ENCODE results near the gene MLLT6. TPM values are rescaled to one million over a fixed set of nuclear protein-coding genes. Genes with fewer than 3 reads are reported as not detected.

The MLLT6 gene
- total and polyA plus RNA-seq, 2 of the 4 experiments (the other 2 are of a cell fraction) = 7.2 to 21.2 TPM

GRCh38 chr17:38706505-38707216, 1.6 kb downstream of the MLLT6 start:
- Histone ChIP-seq H3K9me1 (ENCODE audit: insufficient read depth, low read length) (peaks cover 7% of the 10 kb centered on the region; the same call in 1 of the 2 replicates), H3K18ac (ENCODE audit: low read depth, low read length) (no peak overlapping the region), H3K27ac (ENCODE audit: insufficient read depth, low read length) (peak overlapping the region; percentile 3; the same call in 1 of the 2 replicates), H2AK9ac (replicated peaks; ENCODE audit: low read depth, low read length, poor library complexity) (peak overlapping the region; percentile 97), H4K91ac (ENCODE audit: insufficient read depth, low read depth, low read length) (no peak overlapping the region), H4K8ac (ENCODE audit: low read depth in 2 of 2, low read length in 2 of 2) (peak overlapping the region in 1 of 2 experiments; percentile 29; a peak in 1 of 4 replicates), H3K4me1 (ENCODE audit: control insufficient read depth, insufficient read depth, low read length) (peaks cover 11% of the 10 kb centered on the region), H3K56ac (ENCODE audit: extremely low read depth, insufficient read depth, low read length) (no peak overlapping the region), H2BK120ac (ENCODE audit: low read depth, low read length) (no peak overlapping the region), H2BK5ac (ENCODE audit: low read depth, low read length, poor library complexity, severe bottlenecking) (no peak overlapping the region), H3K4me2 (ENCODE audit: low read depth, low read length) (peak overlapping the region; percentile 93), H3K23ac (ENCODE audit: low read depth, low read length) (peak overlapping the region; percentile 86; the same call in 1 of the 2 replicates), H4K5ac (ENCODE audit: low read depth, low read length) (no peak overlapping the region), H3K9ac (ENCODE audit: low read depth, low read length) (peak overlapping the region; percentile 71), H3K27me3 (ENCODE audit: control insufficient read depth, insufficient read depth, low read length) (no peaks in the 10 kb centered on the region), H2BK20ac (ENCODE audit: low read depth, low read length) (no peak overlapping the region), H2AK5ac (ENCODE audit: low read depth, low read length) (peak overlapping the region; percentile 27), H3K4me3 (ENCODE audit: insufficient read depth, low read depth, low read length) (peak overlapping the region; percentile 68), H2BK15ac (ENCODE audit: low read depth, low read length) (0 out of 3 replicates have a peak overlapping the region, but pooled peaks have one; percentile 36), H3K9me3 (ENCODE audit: control insufficient read depth, insufficient read depth, low read length) (no peaks in the 10 kb centered on the region), H2AFZ (replicated peaks; ENCODE audit: low read length, poor library complexity) (peak overlapping the region; percentile 90), H3K14ac (replicated peaks; ENCODE audit: low read depth, low read length) (0 out of 2 replicates have a peak overlapping the region, but pooled peaks have one; percentile 14), H3K4ac (ENCODE audit: low read depth, low read length) (peak overlapping the region; percentile 48), H3K36me3 (ENCODE audit: control insufficient read depth, insufficient read depth, low read length) (peaks cover 20% of the 10 kb centered on the region; the same call in 1 of the 2 replicates), H4K20me1 (ENCODE audit: insufficient read depth, low read length) (peaks cover 27% of the 10 kb centered on the region; the same call in 1 of the 2 replicates), H3K79me1 (ENCODE audit: low read depth in 1 of 2, low read length in 2 of 2) (peaks cover 22 to 69% of the 10 kb centered on the region in 2 experiments; a peak in 3 of 4 replicates)
- 38% methylated on average over 3 of the region's 20 CpGs; no CpG with 5 or more reads in 1 of the 2 experiments for WGBS, 2 experiments (ENCODE audit: extremely low coverage in 2 of 2, insufficient read length in 1 of 2)
- no TSS peak for BruUV-seq (replicated peaks)
- intact Hi-C loops (cut with micrococcal nuclease) (no loop called here), dilution Hi-C loops (cut with HindIII; ENCODE audit: low sequenced_read_pairs, unreplicated experiment) (no loop called here), in situ Hi-C loops (cut with MboI; ENCODE audit: low sequenced_read_pairs) (no loop called here)
- ATAC-seq (ENCODE audit: low read depth) (no peak), DNase-seq (no peak)
- POLR2A ChIA-PET (ENCODE audit: unreplicated experiment) = no interaction called here
- CTCF ChIA-PET = no interaction called here
- TF ChIP-seq RCOR1 (IDR thresholded peaks at IDR 0.05; ENCODE audit: insufficient replicate concordance, low read length) (no peak), MAFK (IDR thresholded peaks at IDR 0.05; ENCODE audit: low read depth, low read length) (no peak), FOS (IDR thresholded peaks at IDR 0.05; ENCODE audit: low read depth, low read length) (no peak), NFE2L2 (IDR thresholded peaks at IDR 0.05; ENCODE audit: low read depth, low read length) (no peak), RFX5 (IDR thresholded peaks at IDR 0.05; ENCODE audit: low read depth, low read length) (no peak), CTCF (conservative IDR thresholded peaks at IDR 0.05; ENCODE audit: low read depth, low read length) (no peak), MXI1 (IDR thresholded peaks at IDR 0.05; ENCODE audit: borderline replicate concordance, low read depth, low read length) (no peak), CHD1 (IDR thresholded peaks at IDR 0.05; ENCODE audit: low read depth, low read length) (no peak), CEBPB (IDR thresholded peaks at IDR 0.05; ENCODE audit: low read depth, low read length) (no peak), BHLHE40 (IDR thresholded peaks at IDR 0.05; ENCODE audit: low read depth, low read length) (no peak), RAD21 (IDR thresholded peaks at IDR 0.05; ENCODE audit: low read length) (no peak), USF2 (IDR thresholded peaks at IDR 0.05; ENCODE audit: low read depth, low read length) (no peak), SMC3 (IDR thresholded peaks at IDR 0.05; ENCODE audit: low read depth, low read length) (no peak)
- TF ChIP-seq, protein P1, sequence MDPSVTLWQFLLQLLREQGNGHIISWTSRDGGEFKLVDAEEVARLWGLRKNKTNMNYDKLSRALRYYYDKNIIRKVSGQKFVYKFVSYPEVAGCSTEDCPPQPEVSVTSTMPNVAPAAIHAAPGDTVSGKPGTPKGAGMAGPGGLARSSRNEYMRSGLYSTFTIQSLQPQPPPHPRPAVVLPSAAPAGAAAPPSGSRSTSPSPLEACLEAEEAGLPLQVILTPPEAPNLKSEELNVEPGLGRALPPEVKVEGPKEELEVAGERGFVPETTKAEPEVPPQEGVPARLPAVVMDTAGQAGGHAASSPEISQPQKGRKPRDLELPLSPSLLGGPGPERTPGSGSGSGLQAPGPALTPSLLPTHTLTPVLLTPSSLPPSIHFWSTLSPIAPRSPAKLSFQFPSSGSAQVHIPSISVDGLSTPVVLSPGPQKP (IDR thresholded peaks at IDR 0.05; ENCODE audit: borderline replicate concordance, low read depth, low read length) = no peak
